Stimulated activated CD8-positive, alpha-beta memory T cell treated with anti-CD3 and anti-CD28 coated beads, Interleukin-7, amount 100 ng/mL, for 1 hour (primary cell): ENCODE results near the gene S100A10.

Source experiments
- DNase-seq, 2 donors: peaks; one replicate each; pipeline ENCODE4 v3.0.0-alpha.2; 2020; ENCODE audit warnings: low read depth in 2 of 2

Gene S100A10

DNA sequence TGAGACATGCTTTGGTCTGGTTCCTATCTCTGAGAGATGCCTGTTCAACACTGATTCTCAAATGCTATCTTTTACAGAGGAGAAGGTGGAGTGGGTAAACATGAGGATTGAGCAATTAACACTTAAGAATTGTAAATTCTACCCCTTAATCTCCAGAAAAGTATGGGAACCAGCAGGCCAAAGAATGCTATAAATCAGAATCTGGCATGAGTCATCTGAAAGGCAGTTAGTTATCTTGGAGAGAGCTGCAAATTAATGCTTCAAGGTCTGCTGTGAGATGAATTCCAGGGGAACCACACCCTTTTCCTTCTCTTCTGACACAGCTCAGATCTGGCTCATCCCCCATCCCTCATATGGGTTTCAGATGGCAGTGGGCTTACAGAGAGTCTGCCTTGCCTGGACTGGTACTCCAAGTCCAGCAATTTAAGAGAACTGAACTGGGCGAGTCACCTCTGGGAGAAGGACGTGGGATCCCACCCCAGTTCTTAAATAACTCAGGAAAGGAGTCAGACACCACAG, 5.2 kb downstream of the S100A10 start:
- DNase-seq, result no peak

DNA sequence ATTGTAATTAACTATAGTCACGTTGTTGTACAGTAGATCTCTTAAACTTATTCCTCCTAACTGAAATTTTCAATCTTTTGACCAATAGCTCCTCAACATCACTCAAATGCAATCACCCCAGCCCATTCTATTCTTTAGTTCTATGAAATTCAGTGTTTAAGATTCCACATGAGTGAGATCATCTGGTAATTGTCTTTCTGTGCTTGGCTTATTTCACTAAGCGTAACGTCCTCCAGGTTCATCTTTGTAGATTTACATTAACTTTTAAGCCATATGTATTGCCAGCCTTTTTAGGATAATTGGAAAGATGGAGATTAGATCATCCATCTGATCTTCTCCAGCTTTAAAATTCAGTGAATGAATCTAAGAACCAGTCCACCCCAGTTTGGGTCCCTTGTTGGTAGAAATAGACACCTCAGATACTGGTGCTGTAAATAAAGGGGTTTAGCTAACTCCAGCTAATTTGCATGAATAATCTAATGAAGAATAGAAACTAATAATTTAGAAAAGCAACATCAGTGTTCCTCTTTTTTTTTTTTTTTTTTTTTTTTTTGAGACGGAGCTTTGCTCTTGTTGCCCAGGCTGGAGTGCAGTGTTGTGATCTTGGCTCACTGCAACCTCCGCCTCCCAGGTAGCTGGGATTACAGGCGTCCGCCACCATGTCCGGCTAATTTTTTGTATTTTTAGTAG, 7.0 kb downstream of the S100A10 start:
- no peak for DNase-seq

DNA sequence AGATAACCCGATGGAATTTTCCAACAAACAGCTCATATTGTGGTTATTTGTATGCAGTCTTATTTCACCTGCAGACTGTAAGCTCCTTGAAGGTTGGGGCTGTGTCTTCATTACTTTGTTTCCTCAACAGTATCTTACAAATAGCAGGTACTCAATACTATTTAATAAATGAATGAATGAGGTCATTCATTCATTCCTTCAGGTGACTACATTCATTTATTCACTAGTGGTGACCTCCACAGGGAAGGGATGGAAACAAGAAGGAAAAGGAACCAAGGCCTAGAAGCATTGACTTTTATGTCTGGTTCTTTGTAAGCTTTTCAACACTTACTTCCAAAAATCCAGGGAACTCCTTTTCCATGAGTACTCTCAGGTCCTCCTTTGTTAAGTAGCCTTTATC, 7.9 kb downstream of the S100A10 start:
- DNase-seq, result no peak

DNA sequence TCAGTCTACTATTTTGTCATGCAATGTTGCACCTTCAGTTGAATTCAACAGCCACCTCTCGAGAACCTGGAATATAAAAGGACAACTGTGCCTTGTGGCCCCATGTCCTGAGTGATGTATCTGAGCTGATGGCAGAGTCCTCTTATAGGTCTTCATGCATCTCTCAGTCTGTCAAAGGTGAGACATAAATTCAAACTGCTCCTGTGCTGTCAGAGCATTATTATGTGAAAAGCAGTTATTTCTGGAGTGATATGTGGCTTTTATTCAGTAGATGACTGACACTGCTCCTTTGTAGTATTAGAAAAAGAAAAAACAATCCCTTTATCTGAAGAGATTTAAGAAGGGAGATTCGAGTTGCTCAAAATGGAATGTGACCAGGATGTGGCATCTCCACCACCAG, 8.4 kb downstream of the S100A10 start:
- no peak for DNase-seq

DNA sequence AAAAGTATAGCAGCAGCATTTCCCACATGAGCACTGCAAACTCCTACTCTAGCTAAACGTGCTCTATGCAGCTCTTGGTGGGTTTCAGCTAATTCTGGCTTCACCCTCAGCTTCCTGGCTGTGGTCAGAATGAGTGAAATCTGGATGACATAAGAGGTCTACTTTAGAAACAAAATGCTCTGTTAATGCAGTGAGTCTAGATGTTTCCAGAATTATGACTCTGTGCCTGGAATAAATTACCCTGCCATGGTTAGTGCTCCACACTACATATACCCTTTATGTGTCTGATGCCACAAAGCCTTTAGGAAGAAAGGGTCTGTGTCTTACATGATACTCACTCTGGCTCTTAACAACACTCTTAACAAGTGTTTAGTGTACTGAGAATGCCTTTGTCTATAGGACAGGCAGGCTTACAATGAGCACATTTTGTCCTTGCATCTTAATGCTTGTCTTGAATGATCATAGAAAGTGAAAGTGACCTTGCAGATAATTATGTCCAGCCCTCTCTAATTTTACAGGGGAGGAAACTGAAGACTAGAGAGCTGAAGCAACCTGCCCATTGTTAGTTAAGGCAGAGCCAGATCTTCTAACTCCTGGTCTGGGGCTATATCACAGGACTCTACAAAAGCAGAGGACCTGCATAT, 9.2 kb downstream of the S100A10 start:
- DNase-seq, result no peak

DNA sequence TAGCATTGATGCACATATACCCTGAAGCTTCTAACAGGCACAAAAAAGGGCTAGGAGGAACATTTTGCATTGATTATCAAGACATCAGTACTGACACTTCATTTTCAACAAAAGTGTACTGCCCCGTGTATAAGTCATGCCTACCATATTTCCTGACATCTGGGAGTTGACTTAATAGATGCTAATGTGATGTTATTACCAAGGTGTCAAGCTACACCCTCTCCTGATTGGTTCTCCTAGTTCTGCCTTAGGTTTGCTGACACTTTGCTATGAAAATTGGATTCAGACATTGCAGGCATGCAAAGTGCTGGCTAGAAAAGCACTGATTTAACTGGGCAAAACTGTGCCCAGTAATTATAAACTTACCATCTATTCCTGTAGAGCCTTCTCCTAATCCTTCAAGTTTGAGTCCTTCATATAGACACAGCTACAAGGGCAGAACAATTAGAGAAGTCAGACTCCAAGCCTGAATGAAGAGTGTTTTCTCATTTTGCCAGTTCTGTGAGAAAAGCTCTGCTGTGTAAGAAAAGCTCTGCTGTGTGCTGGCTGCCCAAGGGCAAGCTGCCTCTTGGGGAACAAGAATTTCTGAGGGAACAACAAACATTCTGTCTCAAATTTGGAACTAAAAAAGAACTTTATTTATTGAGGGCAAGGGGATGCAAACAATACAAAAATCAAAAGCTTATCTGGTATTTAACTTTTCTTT, 11.2 kb downstream of the S100A10 start:
- DNase-seq, result no peak

GRCh38 chr1:151981178-151981525, 12.5 kb downstream of the S100A10 start:
- no peak for DNase-seq

DNA sequence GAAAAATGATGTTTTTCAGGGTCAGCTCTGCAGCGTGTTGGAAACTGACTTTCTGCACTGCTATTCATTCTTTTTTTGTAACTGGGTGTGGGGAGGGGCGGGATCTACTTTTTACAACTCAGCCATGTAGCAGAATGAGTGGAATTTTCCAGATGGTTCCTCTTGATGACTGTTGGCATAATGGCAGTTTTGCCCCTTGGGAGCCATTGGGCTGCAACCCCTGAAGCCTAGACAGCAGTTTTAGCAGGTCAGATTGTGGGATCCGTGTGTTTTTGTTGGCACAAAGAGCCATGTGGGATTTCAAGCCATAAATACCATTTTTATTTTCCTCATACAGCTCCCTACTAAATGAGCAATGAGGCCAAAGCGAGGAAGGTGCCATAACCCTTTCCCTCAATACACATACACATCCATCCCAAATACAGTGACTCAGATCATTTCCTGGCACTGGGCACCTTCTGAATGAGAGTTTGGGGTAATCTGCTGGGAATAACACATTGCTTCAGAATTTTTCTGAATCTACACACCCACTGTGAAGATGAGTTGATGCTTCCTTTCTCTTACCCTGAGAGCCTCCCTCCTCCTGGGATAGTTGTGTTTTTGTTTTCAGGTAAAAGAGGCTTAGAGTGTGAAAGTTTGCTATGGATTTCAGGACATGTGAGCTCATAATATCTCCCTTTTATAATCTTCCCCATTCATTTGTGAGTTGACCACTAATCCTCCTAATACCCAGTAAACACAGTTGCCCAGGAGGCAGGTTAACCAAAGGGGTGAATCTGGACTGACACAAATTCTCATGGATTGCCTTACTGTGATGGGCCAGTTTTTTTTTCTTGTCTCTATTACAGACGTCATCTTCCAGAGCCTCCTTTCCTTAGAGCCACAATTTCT, 13.1 kb downstream of the S100A10 start:
- DNase-seq, result no peak

- DNase-seq, result no peak
Observed at GRCh38 chr1:151978922-151979321, 14.7 kb downstream of the S100A10 start.

DNA sequence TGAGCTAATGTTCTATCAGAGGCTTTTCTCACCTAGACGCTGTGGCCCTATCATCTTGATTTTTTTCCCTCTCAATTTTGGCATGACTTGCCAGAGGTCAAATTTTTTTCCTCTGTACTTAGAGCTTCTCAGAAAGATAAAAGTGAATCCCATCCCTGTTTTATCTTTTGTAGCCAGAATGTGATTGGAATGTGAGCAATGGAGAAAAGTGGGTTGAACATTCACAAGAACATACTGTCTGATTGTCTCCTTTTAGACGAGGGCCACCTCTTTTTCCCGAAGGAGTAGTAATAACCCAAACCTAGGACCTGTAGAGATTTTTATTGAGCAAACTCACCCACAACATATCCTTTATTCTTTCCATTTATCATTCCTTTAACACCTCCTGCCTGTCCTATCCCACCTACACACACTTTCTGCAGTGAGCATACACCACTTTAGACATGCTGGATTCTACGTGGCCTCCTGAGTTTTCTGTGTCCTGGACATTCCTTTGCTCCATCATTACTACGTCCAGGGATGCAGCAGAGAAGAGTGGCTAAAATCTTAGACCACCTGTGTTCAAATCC, 15.9 kb downstream of the S100A10 start:
- DNase-seq, result no peak

GRCh38 chr1:151976858-151977257, 16.8 kb downstream of the S100A10 start:
- no peak for DNase-seq

GRCh38 chr1:151976015-151976343, 17.7 kb downstream of the S100A10 start:
- no peak for DNase-seq

- DNase-seq, result no peak
Observed at GRCh38 chr1:151975311-151976014, 18.2 kb downstream of the S100A10 start.

- DNase-seq, result no peak
Observed at GRCh38 chr1:151972542-151973248, 21.0 kb downstream of the S100A10 start.

GRCh38 chr1:151970626-151971025, 23.0 kb downstream of the S100A10 start:
- no peak for DNase-seq

GRCh38 chr1:151970128-151970527, 23.5 kb downstream of the S100A10 start:
- no peak for DNase-seq

- no peak for DNase-seq
Observed at GRCh38 chr1:151968791-151969399, 24.8 kb downstream of the S100A10 start.

- DNase-seq, result no peak
Observed at GRCh38 chr1:151968058-151968457, 25.6 kb downstream of the S100A10 start.

DNA sequence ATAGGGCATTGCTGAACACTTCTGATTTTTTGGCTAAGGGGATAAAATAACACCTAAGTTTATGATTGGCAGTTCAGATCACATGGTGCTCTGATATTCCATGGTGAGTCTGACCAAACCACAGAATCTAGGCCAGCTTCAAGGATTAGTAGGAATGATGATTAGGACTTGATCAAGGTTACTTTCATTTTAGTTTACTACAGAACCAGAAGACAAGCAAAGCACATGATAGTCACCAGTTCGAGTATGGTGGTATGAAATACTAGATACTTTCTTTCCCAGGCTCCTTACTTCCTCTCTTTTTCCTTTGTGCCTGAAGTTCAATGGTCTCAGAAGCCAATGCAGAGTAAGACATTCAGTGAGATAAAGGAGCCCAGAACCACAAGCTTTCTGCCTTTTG, 26.6 kb downstream of the S100A10 start:
- no peak for DNase-seq

DNA sequence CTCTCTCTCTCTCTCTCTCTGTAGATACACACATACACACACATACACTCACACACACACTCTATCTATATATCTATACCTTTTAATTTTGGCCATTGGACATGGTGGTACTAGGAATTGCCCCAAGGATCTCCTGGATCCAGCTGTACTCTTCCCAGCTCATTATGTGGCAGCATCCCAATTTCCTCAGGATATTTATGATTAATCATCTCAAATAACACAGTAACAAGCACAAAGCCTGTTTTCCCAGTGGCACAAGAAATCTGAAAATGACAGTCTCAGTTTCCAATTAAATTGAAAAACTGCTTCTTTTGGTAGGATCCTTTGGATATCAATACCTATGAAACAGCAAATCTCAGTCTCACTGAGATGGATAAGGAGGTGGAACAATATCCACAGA, 27.6 kb downstream of the S100A10 start:
- no peak for DNase-seq
